Fibroblast of mammary gland (primary cell): ENCODE results near the gene NACAD.

Experiments used
- DNase-seq: peaks from one replicate; pipeline ENCODE4 v3.0.0-alpha.2; 2010; ENCODE audit warnings: low read depth
- H3K4me3 ChIP-seq: 2 replicates; pipeline ENCODE4 v1.5.1; 2011; ENCODE audit warnings: low read depth, mild to moderate bottlenecking, low read length, moderate library complexity; ENCODE audit not compliant: control insufficient read depth
- CTCF ChIP-seq: conservative IDR thresholded peaks from 2 replicates; pipeline ENCODE4 v1.5.1; 2011; ENCODE audit warnings: low read depth, low read length, inconsistent platforms; ENCODE audit not compliant: control insufficient read depth, insufficient read depth

Gene NACAD

GRCh38 chr7:45089341-45089891 is 647 bp upstream of the NACAD start:
- TF ChIP-seq CTCF, result no peak
- H3K4me3 ChIP-seq, result peak overlapping the region; percentile 52
- DNase-seq, result peak; percentile 54

GRCh38 chr7:45088146-45088701 is 545 bp downstream of the NACAD start:
- no peak for DNase-seq
- peak overlapping the region; percentile 16 for H3K4me3 ChIP-seq
- no peak for TF ChIP-seq CTCF

- no peak for TF ChIP-seq CTCF
- no peak overlapping the region for H3K4me3 ChIP-seq
- no peak for DNase-seq
Observed at GRCh38 chr7:45087301-45088145, 1.2 kb downstream of the NACAD start.

- DNase-seq, result no peak
- TF ChIP-seq CTCF, result no peak
- no peak overlapping the region for H3K4me3 ChIP-seq
Observed at GRCh38 chr7:45086331-45087065, 2.3 kb downstream of the NACAD start.

GRCh38 chr7:45085619-45086200 is 3.1 kb downstream of the NACAD start:
- no peak for DNase-seq
- TF ChIP-seq CTCF, result no peak
- no peak overlapping the region for H3K4me3 ChIP-seq

GRCh38 chr7:45084901-45085618 is 3.7 kb downstream of the NACAD start:
- DNase-seq, result no peak
- no peak overlapping the region for H3K4me3 ChIP-seq
- no peak for TF ChIP-seq CTCF
